ENCODE measurements around the gene OSBPL6.
A peak's percentile ranks its signal among the peaks of the same experiment; 100 is the strongest.
"Not testable (repeated sequence)": the region's sequence is repeated elsewhere in the genome, so short reads cannot be mapped to it uniquely, and the experiment has no call there.

The OSBPL6 gene

GRCh38 chr2:178367344-178367743 lies 173.0 kb downstream of the OSBPL6 start:
- no peak for DNase-seq

DNA sequence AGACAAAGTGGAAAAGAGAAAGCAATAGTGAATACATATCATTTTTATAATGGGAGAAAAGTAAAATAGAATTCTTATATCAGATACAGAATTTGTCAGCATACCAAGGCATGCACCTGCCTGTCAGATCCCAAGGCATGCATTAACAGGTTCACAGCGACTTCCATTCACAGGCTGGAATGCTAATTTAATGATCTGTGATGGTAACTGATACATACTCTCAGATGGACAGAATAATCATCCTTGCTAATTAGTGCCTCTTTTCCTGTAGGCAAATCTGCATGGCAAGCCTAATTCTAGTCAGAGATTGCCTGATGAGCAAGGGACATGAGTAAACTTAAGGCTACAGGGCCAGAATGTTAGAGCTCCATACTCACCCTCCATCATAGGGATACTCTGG lies 180.6 kb downstream of the OSBPL6 start:
- DNase-seq: no peak

DNA sequence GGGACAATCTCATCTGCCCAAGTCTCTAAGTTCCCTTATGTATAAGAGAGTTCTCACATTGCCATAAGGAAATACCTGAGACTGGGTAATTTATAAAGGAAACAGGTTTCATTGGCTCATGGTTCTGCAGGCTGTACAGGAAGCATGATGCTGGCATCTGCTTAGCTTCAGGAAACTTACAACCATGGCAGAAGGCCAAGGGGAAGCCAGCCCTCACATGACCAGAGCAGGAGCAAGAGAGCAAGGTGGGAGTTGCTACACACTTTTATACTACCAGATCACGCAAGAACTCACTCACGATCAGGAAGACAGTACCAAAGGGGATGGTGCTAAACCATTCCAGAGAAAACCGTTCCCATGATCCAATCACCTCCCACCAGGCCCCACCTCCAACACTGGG lies 182.7 kb downstream of the OSBPL6 start:
- DNase-seq: no peak

DNA sequence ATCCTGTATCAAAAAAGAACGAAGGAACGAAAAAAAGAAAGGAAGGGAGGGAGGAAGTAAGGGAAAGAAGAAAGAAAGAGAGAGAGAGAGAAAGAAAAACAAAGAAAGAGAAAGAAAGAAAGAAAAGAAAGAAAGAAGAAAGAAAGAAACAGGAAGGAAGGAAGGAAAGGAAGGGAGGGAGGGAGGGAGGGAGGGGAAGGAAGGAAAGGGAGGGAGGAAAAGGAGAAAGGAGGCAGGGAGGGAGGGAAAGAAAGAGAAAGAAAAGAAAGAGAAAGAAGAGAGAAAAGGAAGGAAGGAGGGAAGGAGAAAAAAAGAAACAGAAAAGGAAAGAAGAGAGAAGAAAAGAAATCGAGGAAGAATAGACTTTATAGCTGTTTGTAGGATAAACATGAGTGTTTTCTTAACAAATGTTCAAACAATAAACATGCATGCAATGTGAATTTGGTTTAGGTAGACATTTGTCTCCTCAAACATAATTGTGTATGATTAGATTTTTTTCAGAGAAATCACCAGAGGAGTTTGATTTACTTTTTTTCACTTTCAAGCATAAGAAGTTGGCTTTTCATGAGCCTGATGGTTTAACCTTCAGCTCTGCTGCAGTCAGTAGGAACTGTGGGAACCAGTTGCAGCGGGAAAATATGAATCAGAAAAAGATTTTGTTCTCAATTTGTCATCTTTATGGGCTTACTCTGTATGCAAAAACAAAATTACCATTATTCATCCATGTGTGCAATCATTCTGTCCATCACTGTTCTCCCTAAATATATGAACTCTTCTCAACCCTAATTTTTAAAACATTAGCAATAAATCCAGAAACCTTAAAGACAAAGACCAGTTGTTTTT lies 185.1 kb downstream of the OSBPL6 start:
- DNase-seq: no peak

DNA sequence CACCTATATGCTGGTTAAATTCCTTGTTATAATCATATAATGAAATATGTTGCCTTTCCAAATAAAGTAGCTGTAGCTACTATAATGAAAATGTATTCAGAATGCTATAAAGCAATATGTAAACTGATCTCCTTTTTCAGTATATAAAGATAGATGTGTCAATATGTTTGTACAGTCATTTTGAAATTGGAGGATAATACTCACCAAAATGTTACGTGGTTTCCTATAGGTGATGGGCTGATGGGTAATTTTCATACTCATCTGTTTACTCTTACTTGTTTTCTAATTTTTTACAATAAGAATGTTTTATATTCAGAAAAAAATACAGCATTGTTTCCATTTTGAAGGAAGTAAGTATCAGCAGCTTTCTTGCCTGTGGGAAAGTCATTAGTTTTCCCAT lies 186.5 kb downstream of the OSBPL6 start:
- no peak for DNase-seq

DNA sequence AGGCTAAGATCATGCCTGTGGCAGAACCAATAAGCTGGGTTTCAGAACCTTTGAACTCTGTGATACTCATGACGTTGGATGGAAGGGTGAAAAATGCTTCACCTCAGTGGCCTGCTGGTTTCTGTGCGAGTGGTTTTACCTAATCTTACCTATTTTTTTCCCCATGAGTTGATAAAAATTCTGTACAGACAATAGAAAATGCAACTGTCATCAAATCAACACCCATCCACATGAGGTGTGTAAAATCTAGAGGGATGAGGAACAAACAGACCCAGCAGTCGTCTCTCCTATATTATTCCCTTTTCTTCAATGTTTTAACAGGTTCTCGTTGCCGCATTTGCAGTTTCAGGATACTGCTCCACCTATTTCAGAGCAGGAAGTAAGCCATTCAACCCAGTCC lies 189.4 kb downstream of the OSBPL6 start:
- DNase-seq: no peak

DNA sequence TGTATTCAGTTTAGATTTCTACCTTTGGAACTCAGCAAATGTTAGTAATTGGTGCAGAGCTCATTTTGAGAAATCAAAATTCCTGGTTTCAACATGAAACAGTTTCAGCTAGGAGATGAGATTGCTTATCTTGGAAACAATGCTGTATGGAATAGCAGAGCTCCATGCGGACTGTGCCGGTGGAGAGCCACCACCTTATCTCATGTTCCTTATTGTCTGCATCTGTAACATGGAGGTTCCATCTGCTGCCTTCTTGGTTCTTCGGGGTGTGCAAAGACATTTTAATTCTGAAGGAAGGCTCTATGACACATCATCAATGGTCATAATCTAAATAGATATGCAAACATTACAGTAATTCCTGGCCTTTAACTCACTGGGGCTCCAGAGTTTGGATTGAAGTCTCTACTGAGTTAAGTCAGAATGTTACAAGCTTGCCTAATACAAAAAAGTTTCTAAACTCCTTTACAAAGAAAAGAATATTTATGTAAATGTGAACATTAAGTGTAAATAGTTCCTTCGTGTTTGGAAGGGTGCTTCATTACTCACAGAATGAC lies 191.4 kb downstream of the OSBPL6 start:
- no peak for DNase-seq

- DNase-seq: no peak
These were observed 192.8 kb downstream of the OSBPL6 start for GRCh38 chr2:178386986-178387597.

DNA sequence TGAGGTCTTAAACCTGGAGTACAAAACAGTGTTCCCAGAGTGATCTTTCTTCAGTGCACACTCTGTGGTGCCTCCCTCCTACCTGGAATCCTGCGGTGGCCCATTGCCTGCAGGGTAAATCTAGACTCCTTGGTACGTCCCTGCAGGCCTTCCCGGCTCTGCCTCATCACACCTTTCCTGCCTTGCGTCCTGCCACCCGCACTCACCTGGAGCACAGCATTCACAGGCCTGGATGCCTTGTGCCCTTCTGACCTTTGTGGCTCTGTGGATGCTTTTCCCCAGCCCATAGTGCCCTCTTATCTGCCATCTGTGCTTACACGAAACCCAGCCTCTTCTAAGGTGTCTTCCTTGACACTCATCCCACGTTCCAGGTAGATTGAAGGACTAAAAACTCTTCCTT lies 194.0 kb downstream of the OSBPL6 start:
- no peak for DNase-seq

DNA sequence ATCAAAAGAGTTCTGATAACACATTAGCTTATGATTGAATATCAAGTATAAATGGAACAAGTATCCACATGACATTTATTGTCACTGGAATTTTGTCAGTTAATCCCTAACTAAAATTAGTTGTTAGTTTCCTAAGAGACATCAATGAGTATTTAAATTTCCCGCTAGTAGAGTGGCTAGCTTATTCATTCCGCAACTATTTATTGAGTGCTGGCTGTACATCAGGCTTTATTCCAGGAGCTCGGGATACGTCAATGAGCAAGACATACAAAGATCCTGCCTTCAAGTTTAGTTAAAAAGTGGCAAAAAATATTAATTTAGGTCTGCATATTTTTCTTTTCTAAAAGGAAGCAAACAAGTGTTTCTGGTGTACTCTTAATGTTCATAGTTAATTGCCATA lies 197.4 kb downstream of the OSBPL6 start:
- DNase-seq: no peak

GRCh38 chr2:178392215-178392614 lies 197.9 kb downstream of the OSBPL6 start:
- no peak for DNase-seq

DNA sequence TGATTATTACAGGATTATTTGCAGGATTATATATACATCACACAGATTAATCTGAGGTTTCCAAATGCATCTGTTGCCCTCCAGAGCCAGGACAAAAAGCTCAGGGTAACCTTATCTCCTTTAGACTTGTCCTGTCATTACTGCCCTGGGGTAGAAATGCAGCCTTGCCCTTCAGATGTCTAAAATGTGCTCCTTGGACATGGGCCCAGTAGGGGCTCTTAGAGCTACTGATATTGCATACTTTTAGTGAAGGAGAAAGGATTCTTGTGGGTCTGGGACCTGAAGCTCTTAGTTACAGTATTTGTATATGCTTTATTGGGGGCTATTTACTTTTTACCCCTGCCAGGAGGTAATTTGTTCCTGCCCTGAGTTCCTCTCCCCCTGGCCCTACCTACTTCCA lies 200.5 kb downstream of the OSBPL6 start:
- DNase-seq: no peak

DNA sequence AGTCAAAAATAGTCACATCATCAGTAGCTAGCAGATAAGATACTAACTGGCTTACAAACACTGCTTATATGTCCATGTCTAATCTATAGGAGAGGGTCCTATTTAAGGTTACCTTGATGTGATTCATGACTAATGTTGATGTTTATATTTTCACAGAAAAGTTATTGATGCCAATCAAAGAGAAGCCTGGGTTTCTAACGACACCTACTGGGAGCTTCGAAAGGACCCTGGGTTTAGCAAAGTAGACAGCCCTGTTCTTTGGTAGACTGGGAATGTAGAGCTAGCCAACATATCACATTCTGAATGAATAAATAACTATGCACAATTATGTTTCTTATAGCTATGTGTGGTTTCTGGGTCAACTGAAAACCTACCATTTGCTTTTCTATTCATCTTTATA lies 201.0 kb downstream of the OSBPL6 start:
- DNase-seq: no peak

DNA sequence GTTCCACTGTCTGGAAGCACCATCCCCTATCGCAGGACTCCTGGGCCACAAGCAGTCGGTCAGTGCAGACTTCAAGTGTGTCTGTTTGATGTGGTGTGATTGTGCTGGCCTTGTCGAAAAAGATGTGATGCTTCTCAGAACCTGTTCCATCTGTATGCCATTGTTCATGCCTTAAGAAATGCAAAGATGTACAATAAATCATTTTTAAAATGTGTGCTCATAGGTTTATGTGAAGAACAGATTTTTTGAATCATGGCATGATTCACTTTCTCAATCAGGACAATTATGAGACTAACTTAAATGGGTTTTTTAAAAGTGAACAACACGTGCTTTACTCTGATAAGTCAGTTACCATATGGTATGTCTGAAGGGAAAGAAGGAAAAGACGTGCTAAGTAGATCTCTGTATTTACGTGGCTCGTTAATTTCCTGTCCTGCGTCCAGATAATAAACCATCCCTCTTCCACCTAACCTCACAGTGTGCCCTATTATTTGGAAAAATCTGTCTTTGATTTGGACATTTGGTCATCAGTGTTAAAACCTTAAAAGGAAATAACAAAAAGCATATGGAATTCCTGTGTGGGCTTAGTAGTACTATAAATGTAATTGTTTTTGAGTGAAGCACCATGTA lies 201.7 kb downstream of the OSBPL6 start:
- DNase-seq: no peak

DNA sequence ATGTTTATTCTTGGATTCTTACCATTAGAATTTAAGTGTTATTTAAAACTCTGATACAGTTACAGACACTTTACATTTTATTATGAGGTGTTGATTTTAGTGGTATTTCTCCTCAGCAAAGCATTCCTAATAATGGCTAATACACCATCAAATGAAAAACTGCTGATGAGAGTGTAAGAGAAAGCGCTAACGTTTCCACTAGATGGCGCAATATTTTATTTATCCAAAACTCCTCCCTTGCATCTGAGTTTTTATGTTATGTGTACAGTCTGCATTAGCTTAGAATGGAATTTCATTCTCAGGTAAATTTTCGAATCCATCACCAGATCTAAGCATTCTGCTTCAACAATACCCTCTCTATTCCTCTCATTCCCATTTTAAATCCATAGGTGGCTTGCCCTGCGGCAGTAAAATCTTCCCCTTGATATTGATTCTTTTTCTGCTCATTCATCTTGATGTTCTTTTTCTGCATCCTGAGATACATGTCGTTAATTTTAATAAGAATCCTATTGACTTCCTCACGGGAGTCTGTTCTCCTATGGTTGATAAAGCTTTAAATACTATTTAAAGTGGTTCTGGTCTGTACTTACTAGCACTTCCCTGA lies 202.8 kb downstream of the OSBPL6 start:
- DNase-seq: peak; percentile 54

DNA sequence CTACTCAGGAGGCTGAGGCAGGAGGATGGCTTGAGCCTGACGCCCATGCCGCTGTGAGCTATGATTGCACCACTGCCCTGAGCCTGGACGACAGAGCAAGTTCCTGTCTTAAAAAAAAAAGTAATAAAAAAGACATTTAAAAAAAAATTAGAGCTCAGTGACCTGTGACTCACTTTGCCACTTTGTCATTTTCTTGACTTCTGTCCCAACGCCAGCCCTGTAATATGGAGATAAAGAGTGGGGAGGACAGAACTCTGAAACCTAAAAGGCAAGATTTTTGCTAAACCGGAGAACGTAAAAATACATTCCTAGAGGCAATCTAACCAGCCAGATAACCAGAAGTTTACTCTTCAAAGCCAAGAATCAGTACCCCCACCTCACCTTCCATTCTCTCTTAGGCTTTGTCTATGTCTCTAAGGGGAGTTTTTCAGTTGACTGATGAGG lies 207.7 kb downstream of the OSBPL6 start:
- no peak for DNase-seq

DNA sequence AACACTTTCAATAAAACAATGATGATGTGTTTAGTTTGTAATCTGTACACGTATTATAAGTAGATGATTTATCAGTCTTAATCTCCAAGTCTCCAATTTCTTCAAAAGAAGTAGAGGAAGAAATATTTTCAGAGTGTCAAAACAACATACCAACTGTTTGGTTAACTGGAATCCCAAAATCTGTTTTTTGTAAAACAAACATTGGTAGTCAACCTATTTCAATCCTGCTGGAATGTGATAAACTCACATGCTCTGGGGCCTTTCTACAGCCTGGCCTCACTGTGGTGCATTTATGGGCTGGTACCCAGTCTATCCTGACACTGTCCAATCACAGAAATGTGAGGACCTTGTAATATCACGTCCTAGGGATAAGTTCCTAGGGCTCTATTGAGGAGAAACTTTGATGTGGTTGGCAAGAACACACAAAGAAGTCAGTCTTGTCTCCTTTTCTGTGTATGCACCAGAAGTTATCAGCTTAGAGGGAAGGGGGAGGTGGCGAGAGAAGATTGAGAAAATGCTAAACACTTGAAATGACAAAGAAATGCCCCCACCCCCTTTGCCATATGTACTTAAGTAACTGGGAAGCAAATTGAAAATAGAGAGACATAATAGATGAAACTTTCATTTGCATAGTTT lies 209.5 kb downstream of the OSBPL6 start:
- no peak for DNase-seq

DNA sequence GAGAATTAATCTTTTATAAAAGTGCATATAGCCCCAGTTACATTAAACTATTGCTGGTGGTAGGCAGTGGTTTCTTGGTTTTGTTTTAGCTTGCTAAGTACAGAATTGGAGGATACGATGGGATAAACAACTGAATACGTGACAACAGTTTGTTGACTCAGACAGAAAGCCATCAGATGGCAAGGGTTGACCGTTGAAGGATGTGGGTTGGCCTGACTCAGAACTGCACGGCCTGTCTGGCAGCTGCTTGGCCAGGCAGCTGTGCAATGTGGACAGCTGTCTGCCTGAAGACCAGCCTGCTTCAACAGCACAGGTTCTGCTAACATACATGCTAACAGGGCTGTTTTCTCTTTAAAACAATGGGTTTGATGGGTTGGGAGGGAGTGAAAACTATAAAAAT lies 210.1 kb downstream of the OSBPL6 start:
- DNase-seq: no peak

DNA sequence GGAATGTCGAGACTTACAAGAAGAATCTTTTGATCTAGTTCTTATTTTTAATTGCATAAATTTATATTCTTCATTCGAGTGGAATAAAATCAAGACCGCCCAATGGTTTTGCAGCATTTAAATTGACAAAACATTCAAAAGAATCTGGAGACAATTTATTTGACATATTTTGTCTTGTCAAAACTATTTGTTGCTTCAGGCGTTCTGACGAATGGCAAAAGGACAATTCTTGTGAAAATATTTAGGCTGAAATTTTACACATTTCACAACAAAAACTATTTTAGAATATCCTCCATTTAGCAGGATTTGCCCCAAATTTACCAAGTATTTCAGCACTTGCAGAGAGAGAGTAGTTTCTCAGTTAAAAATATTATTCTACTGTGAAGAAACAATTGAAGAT lies 214.9 kb downstream of the OSBPL6 start:
- DNase-seq: no peak

DNA sequence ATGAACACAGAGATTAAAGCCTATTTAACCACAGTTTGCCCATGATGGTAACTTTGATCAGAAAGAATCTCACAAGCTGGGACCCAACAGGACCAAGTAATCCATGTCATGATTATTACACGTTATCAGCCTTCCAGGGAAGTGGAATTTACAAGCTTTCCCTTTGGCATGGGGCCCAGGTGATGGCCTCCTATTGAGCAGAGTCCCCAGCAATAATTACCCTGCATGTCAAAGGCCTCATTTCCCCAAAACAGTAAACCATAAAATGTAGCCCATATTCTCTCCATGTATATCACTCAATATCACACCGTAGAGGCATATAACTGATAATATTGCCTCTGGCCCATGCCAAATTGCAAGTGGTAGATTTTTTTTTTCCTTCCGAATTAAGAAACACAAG lies 217.7 kb downstream of the OSBPL6 start:
- no peak for DNase-seq

DNA sequence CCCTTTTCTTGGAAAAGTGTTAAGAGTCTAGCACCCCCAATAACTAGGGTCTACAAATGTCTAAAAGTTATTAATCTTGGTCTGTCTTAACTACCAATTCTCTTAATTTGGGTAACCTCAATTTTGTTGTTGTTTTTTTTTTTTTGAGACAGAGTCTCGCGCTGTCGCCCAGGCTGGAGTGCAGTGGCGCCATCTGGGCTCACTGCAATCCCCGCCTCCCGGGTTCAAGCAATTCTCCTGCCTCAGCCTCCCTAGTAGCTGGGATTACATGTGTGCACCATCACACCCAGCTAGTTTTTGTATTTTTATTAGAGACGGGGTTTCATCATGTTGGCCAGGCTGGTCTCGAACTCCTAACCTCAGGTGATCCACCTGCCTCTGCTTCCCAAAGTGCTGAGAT lies 218.1 kb downstream of the OSBPL6 start:
- DNase-seq: not testable (repeated sequence)

GRCh38 chr2:178413472-178414265 lies 219.4 kb downstream of the OSBPL6 start:
- DNase-seq: peak; percentile 75
